ENCODE data around the gene ULBP1.

DNA sequence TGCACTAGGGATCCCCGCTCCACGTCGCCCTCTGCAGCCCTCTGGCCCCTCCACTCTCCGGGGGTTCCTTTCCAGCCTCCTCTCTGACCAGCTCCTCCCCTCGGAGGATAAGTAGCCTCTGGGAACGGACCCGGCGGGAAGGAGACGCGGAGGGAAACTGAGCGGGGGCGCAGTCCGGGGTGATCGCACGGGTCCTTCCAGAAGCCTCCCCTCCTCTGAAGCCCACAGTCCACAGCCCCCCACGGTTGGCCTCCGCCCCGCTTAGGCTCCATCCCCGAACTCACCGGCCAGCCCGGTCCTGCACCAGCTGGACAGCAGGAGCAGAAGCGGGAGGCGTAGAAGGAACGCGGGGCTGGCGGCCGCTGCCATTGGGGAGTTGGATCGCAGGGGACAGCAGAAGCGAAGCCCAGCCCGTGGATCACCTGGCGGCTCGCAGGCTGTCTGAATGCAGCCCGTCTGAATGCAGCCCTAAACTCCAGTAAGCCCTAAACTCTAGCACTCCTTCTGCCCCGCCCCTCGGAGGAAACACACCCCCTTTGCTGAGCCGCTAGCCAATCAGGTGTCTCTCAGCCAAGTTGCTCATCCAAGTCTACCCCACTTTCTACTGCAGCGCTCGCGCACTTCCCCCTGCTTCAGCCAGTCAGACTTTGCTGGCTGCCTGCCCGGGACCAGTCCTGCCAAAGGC, 41.0 kb upstream of the ULBP1 start, which contains the start of gene RAET1G:
- TF ChIP-seq, protein P1, sequence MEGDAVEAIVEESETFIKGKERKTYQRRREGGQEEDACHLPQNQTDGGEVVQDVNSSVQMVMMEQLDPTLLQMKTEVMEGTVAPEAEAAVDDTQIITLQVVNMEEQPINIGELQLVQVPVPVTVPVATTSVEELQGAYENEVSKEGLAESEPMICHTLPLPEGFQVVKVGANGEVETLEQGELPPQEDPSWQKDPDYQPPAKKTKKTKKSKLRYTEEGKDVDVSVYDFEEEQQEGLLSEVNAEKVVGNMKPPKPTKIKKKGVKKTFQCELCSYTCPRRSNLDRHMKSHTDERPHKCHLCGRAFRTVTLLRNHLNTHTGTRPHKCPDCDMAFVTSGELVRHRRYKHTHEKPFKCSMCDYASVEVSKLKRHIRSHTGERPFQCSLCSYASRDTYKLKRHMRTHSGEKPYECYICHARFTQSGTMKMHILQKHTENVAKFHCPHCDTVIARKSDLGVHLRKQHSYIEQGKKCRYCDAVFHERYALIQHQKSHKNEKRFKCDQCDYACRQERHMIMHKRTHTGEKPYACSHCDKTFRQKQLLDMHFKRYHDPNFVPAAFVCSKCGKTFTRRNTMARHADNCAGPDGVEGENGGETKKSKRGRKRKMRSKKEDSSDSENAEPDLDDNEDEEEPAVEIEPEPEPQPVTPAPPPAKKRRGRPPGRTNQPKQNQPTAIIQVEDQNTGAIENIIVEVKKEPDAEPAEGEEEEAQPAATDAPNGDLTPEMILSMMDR (IDR thresholded peaks at IDR 0.05), result no peak
- no peak for TF ChIP-seq POLR2A (IDR thresholded peaks at IDR 0.05)
- no peak for TF ChIP-seq POLR2AphosphoS5 (IDR thresholded peaks at IDR 0.05)
- TF ChIP-seq EP300 (IDR thresholded peaks at IDR 0.05), result no peak
